Myocyte (in vitro differentiated cells): ENCODE data around the gene DGKI. TPM values are rescaled to one million over a fixed set of nuclear protein-coding genes. Genes with fewer than 3 reads are reported as not detected.

Experiments
- DNase-seq: peaks from one replicate; pipeline ENCODE4 v3.0.0-alpha.2; 2012; ENCODE audit warnings: low read depth
- total RNA-seq: library from RNA; depleted of rRNA; stranded (reverse); fragments of >200 nt; gene quantifications from 2 replicates; pipeline ENCODE4 v1.2.3, GENCODE V29; 2014

The DGKI gene
- total RNA-seq, 1 donor from 2014 or later = 7.9 TPM

DNA sequence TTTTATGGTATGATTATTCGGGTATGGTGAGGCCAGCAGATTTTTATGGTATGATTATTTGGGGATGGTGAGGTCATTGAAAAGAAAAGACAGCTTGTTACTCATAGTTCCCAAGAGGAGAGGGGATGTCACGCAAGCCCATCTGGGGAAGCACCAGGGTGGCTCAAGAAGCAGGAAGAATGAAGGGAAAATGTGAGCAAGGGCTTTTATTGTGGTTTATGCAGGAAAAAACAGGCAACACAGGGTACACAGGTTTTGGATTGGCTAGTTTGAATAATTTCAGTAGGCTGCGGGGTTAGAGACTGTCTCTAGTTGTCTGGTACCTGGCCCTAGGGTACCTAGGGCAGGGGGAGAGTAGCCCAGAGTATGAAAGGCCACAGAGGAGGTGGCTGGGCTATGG, 26.8 kb upstream of the DGKI start:
- DNase-seq = peak; percentile 81

DNA sequence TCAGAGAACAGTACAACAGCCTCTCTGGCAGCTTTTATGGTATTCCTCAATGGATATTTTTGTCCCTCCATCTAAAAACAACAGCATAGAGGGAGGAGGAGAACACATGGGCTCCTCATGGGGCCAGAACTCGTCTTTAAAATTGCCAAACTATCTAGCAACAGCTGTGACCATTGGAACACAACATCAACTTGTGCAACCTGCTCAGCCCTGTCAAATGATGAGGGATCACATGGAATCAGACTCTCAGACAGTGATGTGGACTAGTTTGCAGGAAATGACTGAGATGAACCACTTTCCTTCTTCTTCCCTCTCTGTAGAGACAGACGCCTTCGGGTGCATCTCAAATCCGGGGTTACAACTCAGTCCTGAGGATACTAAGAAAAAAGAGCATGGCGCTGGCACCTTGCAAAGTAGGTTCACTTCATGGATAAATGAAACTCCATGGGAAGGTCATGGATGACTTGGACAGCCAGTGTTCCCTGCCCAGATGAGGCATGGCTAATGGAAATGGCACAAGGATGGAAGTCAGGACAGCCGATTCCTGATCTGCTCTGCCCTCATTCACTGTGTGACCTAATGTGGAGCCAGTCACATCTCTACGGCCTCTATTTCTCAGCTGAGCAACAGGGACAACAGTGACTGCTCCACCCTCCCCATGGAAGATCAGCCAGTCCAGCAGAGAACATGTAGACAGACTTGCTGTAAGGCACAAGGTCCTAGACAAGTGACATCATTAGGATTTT, 24.6 kb upstream of the DGKI start:
- peak; percentile 84 for DNase-seq

DNA sequence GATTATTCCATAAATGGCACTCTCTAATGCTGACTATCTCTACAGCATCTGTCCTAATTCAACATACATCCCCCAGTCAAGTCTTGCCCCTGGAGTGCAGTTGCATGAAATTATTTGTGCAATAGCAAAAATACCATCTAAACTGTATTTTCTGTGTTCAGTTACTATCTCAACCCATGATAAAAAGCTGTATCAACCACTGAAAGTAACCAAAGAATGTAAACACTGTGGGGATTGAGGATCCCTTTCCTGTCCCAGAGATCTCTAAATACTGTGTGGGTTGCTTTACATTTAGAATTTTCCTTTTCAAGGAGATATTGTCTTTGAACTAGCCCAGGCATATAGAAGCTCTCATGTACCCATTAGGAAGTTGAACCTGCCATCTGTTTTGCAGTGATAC, 23.9 kb upstream of the DGKI start:
- no peak for DNase-seq

DNA sequence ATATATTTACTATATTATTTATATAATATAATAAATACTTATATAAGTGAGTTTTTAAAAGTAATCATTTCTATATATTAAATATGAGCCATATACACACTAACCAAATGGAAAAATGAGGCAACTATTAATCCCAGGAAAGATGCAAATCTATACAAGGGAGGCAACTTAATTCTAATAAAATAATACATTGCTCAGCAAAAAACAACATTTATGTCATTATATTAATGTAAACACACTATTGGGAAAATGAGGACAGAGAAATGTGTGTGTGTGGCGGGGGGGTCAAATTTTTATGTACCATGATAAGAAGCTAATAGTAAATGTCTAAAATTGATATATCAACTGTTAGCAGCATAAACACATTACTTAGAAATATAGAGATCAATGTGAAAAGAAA, 23.3 kb upstream of the DGKI start:
- DNase-seq = no peak

DNA sequence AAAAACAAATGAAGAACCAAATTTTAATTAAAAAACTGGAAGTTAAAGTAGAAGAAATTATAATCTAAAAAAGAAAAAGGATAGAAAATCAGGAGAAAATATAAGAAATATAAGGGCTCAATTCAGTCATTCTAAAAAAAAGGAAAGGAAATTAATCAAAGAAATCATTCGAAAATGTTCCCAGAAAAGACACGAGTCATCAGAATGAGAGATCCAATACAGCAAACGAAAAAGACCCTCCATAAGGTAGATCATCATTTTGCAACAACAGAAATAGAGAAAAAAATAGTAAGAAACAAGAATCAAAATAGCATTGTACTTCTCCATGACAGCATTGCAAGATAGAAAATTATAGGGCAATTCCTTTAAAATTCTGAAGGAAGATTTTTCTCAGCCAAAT, 22.5 kb upstream of the DGKI start:
- no peak for DNase-seq

DNA sequence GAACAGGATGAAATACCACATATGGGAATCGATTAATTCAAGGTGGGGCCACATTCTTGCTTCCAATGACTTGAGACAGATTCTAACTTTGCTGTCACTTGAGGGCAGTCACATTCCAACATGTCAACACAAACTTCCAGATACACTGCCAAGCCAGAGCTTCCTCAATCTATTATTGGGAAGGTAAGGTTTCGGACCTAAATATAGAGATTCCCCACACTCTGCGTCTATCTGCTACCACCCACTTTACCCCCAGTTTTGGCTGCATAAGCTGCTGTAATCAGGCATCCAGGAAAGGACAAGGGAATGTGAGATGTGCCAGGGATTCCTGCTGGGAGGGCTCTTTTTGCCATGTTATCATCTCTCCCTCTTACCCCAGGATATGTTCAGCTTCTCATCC, 20.5 kb upstream of the DGKI start:
- DNase-seq = peak; percentile 75

DNA sequence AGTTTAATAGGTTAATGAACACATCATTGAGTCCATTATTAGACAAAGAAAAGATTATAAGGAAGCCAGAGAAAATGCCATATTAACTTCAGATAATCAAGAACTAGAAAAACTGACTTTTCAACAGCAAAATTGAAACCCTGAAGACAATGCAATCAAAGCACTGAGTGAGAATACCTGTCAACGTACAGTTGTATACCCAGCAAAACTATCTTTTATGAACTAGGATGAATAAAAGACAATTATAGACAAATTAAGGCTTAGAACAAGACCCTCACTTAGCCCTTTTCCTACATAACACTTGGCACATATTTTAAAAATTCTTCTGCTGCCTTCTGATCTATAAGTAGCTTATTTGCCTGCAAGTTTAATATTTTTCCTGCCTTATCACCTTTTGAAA, 19.0 kb upstream of the DGKI start:
- no peak for DNase-seq

DNA sequence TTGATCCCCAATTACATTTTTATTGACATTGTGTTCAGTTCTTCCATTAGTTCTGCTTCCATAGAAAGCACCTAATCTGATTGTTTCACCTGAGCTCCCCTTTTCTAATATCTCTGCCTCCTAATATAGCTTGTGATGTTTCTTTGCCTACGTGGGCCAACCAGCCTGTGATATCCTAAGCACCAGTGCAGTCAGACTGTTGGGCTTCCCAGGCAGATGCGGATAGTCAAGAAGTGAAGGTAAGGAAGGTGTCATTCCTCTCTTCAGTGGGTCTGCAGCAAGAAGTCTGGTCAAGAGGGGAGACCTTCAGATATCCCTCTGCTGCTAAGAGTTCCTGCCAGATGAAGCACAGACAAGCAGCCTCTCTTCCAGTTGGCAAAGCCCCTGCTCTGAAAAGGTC, 16.2 kb upstream of the DGKI start:
- no peak for DNase-seq

DNA sequence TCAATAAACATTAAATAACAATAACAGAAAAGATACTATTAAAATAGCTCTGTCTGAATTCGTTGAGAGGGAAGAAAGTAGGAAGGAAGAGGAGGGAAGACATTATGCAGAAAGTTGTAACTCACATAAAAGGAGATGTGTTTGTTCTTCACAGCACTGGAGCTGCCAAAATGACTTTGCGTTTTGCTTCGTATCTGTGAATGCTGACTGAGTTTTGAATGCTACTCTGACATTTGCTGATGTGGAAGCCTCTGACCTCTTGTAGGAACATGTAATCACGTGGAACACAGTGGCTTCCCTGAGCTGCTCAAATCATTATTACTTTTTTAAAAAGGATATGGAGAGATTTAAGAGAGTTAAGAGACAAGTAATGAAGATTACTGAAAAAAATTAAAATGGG, 15.6 kb upstream of the DGKI start:
- DNase-seq = no peak

DNA sequence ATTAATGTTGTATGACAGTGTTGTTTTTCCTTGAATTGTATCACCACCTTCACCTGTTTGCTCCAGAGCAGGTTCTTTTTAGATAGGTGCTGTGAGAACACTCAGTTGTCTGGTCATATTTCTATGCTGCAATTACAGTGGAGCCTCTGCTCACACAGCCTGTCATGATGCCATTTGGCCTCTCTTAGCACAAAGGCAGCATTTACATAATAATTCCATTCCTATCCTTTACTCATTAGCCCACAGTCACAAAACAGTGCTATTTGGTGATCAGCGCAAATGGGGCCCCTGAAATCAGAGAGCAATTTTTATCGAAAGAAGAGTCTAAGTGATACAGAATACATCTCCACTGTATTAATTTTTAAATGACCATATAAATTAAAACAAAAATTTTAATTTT, 13.8 kb upstream of the DGKI start:
- DNase-seq = no peak

DNA sequence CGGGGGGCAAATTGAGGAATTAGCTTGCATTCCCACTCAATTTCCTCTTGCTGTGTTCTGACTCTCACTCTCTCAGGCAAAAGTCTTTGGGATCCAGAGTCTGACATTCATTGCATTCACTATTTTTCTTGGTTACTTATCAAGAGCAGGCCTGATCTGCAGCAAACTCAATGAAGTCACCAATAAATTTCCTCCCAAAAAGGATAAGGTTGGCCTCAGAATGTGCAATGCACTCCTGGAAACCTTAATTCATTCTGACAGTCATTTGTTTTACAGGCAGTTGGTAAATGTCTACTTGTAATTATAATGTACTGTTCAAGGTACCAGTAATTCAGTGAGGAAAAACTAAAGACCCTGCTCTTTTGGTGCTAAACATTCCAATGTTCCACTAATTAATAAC, 6.3 kb upstream of the DGKI start:
- DNase-seq = no peak

DNA sequence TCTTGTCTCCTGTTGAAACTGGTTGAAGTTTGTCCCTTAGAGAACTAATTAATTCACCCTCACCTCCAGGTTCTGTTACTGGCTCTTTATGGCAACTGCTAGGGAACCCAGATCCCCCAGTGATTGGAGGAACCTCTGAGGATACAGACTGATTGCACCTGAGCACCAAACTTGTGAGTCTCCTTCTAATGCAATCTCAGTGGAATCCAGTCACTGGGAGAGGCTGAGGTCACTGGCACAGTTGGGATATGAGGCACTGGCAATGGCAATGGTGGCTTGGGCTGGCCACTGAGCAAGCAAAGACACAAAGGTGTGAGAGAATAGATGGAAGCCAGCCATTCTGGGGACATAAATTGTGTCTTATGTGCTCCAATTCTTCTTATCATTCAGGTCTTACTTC, 5.3 kb upstream of the DGKI start:
- no peak for DNase-seq

DNA sequence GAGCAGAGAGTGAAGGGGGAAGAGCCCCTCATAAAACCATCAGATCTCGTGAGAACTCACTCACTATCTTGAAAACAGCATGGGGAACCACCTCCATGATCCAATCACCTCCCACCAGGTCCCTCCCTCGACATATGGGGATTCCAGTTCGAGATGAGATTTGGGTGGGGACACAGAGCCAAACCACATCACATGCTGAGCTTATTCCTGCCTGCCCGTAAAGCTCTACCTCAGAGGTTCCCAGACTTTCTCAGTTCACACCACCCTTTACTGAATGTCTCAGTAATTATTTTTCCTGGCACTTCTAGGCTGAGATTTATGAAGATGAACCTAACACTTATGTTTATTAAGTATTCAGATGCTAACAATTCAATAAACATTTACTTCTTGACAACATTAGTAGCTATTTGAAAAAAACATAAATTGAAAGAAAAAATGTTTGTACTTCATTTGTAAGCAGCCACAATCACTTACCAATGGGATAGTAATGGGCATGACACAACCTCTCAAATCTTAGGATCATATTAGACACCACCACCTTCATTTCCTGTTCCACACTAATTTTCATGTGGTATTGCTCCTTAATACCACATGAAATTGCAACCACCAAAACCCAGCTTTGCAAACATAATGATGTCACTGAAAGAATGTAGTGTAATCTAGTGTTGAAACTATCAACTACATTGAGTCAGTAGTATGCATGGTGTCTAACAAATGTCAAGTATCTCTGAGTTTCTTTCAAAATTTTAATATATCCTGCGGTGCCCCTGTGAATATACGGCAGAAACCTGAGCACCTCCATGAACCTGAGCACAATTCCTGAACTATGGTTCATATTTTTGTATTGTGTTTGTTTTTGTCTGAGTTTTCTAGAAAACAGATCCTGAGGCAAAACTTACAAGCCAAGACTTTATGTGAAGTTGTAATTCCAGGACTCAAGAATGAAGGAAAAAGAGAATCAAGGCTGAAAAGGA, 4.5 kb upstream of the DGKI start:
- DNase-seq = no peak

DNA sequence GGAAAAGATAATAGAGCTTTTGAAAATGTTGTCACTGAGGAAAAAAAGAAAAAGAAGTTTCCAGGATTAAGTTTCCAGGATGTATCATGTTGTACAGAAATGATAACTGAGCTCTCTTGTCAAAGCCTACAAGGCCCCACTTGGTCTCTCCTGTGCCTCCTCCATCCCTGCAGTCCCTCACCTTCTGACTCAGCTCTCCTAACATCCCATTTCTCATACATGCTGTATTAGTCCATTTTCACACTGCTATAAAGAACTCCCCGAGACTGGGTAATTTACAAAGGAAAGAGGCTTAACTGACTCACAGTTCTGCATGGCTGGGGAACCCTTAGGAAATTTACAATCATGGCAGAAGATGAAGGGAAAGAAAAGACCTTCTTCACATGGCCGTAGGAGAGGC, 3.8 kb upstream of the DGKI start:
- no peak for DNase-seq

DNA sequence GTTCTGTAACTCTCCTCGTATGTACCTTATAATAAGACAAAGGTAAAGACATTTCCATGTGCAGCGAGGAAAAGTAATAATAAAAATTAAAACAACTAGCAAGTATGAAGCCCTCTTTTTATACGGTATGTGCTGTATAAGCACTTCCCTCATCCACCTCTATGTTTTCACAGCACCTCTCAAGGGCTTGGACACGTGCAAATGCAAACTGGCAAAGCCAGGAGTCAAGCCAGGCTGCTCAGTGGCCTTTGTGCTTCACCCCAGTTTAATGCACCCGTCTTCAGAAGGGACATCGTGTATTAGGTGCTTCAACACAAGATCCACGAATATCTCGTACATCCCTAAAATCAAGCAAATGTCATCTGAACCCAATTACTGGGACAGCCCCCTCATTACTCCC, 1.3 kb upstream of the DGKI start:
- no peak for DNase-seq

DNA sequence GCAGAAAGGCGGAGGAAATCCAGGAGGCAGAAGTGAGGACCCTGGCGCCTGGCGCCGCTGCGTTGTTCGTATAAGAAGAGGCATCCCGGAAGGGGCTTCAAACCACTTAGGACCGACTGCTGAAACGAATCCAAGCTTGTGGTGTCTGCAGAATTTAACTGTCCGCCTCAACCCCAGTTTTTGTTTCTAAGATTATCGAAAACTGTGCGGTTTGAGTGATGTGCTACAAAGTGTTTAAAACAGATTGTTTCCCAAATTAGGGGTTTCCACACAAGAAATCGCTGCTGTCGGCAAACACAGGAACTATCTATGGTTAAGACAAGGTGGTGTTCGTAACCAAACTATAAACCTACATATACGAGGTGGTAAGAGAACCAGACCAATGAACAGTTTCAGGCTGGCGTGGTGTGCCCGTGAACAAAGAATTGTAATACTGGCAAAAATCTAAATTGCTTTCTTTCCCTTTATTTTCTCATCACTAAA, 835 bp upstream of the DGKI start:
- DNase-seq = no peak

DNA sequence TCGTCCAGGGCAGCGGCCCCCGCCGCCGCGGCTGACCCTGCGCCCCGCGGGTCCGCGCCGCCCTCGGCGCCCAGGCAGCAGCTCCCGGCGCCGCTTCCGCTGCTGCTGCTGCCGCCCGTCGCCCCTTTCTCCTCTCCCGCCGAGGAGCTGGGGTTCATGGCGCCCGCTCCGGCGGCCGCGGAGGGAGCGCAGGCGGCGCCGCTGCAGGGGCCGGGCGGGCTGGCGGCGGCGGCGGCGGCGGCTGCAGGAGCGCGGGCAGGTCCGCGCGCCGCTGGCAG, 286 bp downstream of the DGKI start:
- DNase-seq = no peak

DNA sequence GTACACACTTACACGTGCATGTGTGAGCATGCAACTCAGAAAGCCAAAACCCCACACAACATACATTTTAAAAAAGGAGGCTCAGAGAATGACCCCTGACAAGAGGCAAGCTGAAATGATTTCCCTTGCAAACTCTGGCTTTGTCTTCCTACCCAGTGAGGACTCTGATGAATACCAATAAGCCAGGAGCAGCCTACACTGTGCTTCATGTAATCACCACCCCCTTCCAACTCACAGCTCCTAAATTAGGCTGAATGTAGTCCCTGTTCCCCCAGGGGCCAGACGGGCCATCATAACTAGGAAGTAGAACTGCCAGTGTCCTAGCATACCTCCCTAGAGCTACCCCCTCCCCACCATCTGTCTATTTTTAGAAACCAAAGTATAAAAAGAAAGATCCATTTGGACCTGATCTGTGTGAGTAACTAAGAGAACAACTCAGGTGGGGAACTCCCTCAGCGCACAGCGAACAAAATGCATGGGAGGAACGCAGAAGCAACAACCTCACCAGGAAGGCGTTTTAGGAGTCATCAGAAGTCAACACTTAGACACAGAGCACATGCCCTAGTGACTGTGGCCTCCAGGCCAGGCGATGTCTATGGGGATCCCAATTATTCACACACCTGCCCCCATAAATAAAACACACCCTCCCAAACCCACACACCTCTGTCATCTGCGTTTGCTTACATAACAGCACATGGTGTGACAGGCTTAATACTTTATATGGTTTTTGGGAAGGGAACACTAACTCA, 1.9 kb downstream of the DGKI start:
- DNase-seq = no peak

DNA sequence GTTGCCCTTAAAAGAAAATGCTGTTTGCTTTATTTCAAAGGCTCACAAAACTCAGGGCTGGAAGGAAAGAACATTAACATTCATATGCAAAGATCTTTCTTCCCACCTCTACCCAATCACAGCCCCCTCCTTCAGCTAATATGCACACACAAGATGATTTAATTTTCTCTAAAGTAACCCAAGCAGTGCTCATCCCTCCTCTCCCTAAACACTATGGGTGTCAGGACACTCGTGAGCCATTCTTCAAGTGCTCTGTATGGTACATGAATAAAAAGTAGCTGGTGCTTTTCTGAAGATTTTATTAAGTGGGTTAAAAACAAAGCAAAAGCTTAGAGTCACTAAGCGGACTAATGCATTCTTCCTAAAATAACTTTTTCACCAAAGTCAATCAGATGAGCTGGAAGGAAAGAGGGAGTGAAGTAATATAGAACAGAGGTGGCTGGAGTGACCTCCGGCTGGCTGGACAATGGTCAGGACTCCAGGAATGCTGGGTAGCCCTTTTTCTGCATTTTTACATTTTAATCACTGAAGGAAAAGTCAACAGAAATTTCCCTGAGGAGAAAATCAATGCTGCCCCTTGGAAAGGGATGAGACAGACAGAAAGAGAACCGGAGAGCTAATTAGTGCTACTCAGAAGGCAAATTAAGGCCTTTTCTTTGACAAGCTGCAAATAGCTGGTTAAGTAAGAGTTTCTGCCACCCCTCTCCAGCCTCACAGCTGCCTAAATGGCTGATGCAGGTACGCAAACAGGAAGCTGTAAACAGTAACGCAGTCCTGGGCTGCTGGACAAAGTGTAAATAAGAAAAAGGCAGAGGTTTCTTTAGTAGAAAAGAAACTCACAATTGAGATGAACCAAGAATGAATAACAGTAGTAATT, 6.6 kb downstream of the DGKI start:
- DNase-seq = no peak

DNA sequence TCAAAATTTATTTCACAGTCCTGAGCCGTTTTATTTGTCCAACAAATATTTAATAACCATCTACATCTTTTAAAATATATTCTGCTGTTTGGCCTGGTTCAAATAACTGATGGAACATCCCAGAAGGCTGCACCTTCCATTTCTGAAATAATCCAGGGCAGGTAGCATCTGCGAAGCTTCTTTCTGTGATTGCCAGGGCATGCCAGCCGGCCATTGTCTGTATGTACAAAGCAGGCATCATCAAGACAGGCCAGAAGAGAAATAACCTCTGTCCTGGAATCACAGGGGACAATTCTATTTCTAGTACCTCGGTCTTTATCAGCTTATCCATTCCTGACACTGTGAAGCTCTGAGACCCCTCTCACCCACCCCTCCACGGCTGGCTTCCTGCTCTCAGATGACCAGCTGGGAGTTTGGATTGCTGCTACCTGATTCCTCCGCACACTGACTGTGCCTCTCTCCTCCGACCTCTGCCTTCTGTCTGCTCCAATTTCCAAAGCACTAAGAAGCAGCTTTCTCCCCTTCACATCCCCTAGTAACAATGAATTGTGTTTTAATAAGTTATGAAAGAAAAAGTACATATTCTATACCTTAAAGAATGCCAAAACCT, 8.0 kb downstream of the DGKI start:
- DNase-seq = no peak

DNA sequence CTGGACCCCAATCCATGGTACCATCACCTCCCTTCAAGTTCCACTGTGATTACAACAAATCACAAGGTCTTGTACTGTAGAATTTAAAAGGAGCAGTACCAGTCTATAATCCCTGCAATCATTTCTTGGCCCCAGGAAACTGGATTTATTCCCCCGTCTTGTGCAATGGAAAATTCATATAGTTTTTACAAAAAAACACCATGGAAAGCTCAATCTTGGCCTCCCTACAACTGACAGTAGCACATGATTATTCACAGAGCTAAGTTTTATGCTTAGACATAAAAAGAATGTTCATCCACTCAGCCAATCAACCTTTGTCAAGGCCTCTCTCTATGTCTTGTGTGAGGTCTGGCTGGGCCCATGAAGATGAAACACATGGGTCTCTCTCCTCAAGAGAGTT, 10.2 kb downstream of the DGKI start:
- DNase-seq = no peak
